Measurements from ENCODE around the gene C22orf15.

Gene C22orf15

DNA sequence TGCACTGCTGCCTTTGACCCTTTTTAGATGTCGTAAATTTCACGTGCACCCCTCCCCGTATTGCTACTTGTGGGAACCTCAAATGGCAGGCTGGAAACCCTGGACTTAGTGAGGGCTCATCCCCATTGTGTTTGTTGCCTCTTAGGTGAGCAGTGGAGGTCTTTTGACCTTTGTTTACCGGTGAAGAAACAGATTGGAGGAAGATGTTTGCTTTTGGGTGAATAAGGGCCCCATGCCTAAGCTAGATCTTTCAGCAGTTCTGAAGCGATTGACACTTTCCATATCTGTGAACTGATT, 24.8 kb downstream of the C22orf15 start:
- peaks cover 21 to 33% of the 10 kb centered on the region in 2 donors for H3K4me1 ChIP-seq (ENCODE audit: control insufficient read depth in 2 of 2, insufficient read depth in 2 of 2, low read length in 2 of 2)
- peak overlapping the region; percentile 71 to 97 for H3K9ac ChIP-seq (ENCODE audit: low read depth in 1 of 2, low read length in 2 of 2)
- H3K9me3 ChIP-seq (ENCODE audit: control insufficient read depth in 2 of 2, low read length in 2 of 2), result no peaks in the 10 kb centered on the region
- peaks cover 10 to 16% of the 10 kb centered on the region in 2 donors for H3K36me3 ChIP-seq (ENCODE audit: control insufficient read depth in 2 of 2, insufficient read depth in 2 of 2, low read length in 2 of 2)
- peak overlapping the region; percentile 99 for H3K27ac ChIP-seq (ENCODE audit: low read depth in 2 of 2, low read length in 2 of 2)
- peak overlapping the region; percentile 91 to 92 for H3K4me3 ChIP-seq (ENCODE audit: low read length in 2 of 2)
- H3K27me3 ChIP-seq (ENCODE audit: control insufficient read depth in 2 of 2, insufficient read depth in 2 of 2, low read length in 2 of 2), result no peaks in the 10 kb centered on the region

DNA sequence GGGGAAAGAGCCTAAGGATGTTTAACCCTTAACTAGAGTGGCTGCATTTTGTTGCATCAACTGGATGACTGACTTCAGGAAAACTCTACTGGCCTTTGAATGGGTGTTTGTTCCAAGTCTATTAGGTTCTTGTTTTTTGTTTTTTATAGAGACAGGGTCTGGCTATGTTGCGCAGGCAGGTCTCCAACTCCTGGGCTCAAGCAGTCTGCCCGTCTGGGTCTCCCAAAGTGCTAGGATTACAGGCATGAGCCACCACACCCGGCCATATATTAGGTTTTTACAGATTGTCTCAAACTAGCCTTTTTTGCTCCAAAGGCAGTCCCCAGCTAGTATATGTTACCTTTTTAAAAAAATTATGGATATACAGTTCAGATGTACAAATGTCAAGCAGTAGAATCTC, 25.1 kb downstream of the C22orf15 start:
- Histone ChIP-seq H3K4me1 (ENCODE audit: control insufficient read depth in 2 of 2, insufficient read depth in 2 of 2, low read length in 2 of 2) (peaks cover 21 to 33% of the 10 kb centered on the region in 2 donors), H3K9me3 (ENCODE audit: control insufficient read depth in 2 of 2, low read length in 2 of 2) (no peaks in the 10 kb centered on the region), H3K27me3 (ENCODE audit: control insufficient read depth in 2 of 2, insufficient read depth in 2 of 2, low read length in 2 of 2) (no peaks in the 10 kb centered on the region), H3K4me3 (ENCODE audit: low read length in 2 of 2) (peak overlapping the region; percentile 91 to 92), H3K9ac (ENCODE audit: low read depth in 1 of 2, low read length in 2 of 2) (peak overlapping the region; percentile 71 to 97), H3K27ac (ENCODE audit: low read depth in 2 of 2, low read length in 2 of 2) (no peak overlapping the region), H3K36me3 (ENCODE audit: control insufficient read depth in 2 of 2, insufficient read depth in 2 of 2, low read length in 2 of 2) (peaks cover 12 to 20% of the 10 kb centered on the region in 2 donors)

DNA sequence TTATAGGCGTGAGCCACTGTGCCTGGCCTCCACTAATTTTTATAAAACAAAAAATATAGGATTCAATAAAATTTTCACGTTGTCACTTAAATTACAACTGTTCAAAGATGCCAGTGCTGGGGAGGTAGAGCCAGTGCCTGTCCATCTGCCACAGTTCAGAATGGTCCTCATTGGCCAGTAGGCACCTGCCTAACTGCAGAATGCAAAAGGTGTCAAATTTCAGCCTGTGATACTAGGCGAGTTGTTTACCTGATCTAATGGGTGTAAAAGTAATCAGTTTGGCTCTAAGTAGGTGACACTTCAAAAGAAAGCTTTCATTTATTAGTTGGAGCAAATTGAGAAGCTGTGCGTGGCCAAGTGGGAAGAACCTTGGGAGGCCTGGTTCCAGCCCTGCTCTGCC, 26.3 kb downstream of the C22orf15 start:
- H3K9me3 ChIP-seq (ENCODE audit: control insufficient read depth in 2 of 2, low read length in 2 of 2), result no peaks in the 10 kb centered on the region
- H3K4me3 ChIP-seq (ENCODE audit: low read length in 2 of 2), result no peak overlapping the region
- peaks cover 15 to 23% of the 10 kb centered on the region in 2 donors for H3K4me1 ChIP-seq (ENCODE audit: control insufficient read depth in 2 of 2, insufficient read depth in 2 of 2, low read length in 2 of 2)
- H3K9ac ChIP-seq (ENCODE audit: low read depth in 1 of 2, low read length in 2 of 2), result no peak overlapping the region
- H3K36me3 ChIP-seq (ENCODE audit: control insufficient read depth in 2 of 2, insufficient read depth in 2 of 2, low read length in 2 of 2), result peaks cover 19 to 26% of the 10 kb centered on the region in 2 donors
- no peak overlapping the region for H3K27ac ChIP-seq (ENCODE audit: low read depth in 2 of 2, low read length in 2 of 2)
- no peaks in the 10 kb centered on the region for H3K27me3 ChIP-seq (ENCODE audit: control insufficient read depth in 2 of 2, insufficient read depth in 2 of 2, low read length in 2 of 2)

DNA sequence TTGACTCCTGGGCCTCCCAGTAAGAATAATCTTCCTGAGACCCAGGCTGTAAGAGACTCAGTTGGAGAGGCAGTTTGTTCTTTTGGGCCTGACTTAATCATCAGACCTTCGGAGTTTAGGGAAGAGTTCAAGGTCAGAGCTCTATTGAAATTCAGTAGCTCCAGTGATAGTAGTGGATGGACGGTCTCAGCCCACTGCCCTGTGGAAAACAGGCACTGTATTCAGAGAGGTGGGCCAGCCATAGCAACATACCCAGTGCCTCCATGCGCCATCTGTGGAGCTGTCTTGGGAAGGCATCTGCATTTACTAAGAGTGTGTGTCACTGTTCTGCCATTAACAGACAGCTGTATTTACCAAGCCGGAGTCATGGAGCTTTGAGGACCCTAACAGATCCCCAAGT, 26.8 kb downstream of the C22orf15 start:
- H3K27me3 ChIP-seq (ENCODE audit: control insufficient read depth in 2 of 2, insufficient read depth in 2 of 2, low read length in 2 of 2), result no peaks in the 10 kb centered on the region
- no peaks in the 10 kb centered on the region for H3K9me3 ChIP-seq (ENCODE audit: control insufficient read depth in 2 of 2, low read length in 2 of 2)
- H3K36me3 ChIP-seq (ENCODE audit: control insufficient read depth in 2 of 2, insufficient read depth in 2 of 2, low read length in 2 of 2), result peaks cover 24 to 31% of the 10 kb centered on the region in 2 donors
- no peak overlapping the region for H3K9ac ChIP-seq (ENCODE audit: low read depth in 1 of 2, low read length in 2 of 2)
- H3K27ac ChIP-seq (ENCODE audit: low read depth in 2 of 2, low read length in 2 of 2), result no peak overlapping the region
- peaks cover 11 to 19% of the 10 kb centered on the region in 2 donors for H3K4me1 ChIP-seq (ENCODE audit: control insufficient read depth in 2 of 2, insufficient read depth in 2 of 2, low read length in 2 of 2)
- no peak overlapping the region for H3K4me3 ChIP-seq (ENCODE audit: low read length in 2 of 2)

DNA sequence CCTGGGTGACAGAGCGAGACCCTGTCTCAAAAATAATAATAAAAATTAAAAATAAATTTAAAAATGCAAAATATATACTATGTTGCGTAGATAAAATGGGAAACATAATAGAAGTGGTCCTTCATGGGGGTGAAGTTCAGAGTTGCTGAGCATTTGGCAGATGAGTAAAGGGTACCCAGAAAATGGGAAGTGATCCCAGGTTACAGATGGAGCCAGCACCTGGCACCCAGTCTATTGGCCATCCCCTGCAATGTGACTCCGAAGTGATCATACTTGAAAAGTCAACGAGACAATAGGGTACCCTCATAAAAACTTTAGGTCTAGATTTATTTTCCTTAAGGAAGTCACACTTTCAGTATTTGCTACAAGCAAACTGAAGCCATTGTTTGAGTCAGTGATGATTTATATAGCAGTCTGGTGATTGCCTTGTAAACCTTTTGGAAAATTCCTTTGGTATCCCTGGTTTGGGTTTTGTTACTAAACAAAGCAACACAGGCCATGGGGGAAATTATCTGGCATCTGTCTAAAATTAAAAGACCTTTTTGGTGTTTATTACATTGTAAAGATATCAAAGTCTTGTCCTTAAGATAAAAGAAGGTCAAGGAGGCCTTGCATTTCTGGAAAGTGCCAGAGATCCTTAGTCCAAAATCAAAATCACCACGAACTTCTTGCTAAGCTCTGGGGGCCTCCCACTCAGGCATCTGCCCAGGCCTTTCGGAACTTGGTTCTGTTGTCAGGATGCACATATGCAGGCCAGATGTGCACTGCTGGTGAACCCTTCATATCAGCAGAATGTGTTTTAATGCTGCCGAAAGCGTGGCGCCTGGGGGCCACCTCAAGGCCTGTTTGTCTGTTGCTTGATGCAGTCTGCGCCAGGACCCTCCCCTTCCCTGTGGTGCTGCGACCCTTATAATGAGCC, 28.3 kb downstream of the C22orf15 start:
- Histone ChIP-seq H3K4me1 (ENCODE audit: control insufficient read depth in 2 of 2, insufficient read depth in 2 of 2, low read length in 2 of 2) (peaks cover 11 to 19% of the 10 kb centered on the region in 2 donors), H3K9ac (ENCODE audit: low read depth in 1 of 2, low read length in 2 of 2) (no peak overlapping the region)

GRCh38 chr22:23791738-23792645, 29.2 kb downstream of the C22orf15 start:
- Histone ChIP-seq H3K9me3 (ENCODE audit: control insufficient read depth in 2 of 2, low read length in 2 of 2) (no peaks in the 10 kb centered on the region), H3K27me3 (ENCODE audit: control insufficient read depth in 2 of 2, insufficient read depth in 2 of 2, low read length in 2 of 2) (no peaks in the 10 kb centered on the region), H3K27ac (ENCODE audit: low read depth in 2 of 2, low read length in 2 of 2) (no peak overlapping the region), H3K4me1 (ENCODE audit: control insufficient read depth in 2 of 2, insufficient read depth in 2 of 2, low read length in 2 of 2) (peaks cover 4 to 16% of the 10 kb centered on the region in 2 donors), H3K9ac (ENCODE audit: low read depth in 1 of 2, low read length in 2 of 2) (no peak overlapping the region), H3K36me3 (ENCODE audit: control insufficient read depth in 2 of 2, insufficient read depth in 2 of 2, low read length in 2 of 2) (peaks cover 34 to 44% of the 10 kb centered on the region in 2 donors), H3K4me3 (ENCODE audit: low read length in 2 of 2) (no peak overlapping the region)

More for the DNA sequence above, 28.3 kb downstream of the C22orf15 start:
- no peak overlapping the region for H3K27ac ChIP-seq (ENCODE audit: low read depth in 2 of 2, low read length in 2 of 2)
- H3K9me3 ChIP-seq (ENCODE audit: control insufficient read depth in 2 of 2, low read length in 2 of 2), result no peaks in the 10 kb centered on the region
- H3K4me3 ChIP-seq (ENCODE audit: low read length in 2 of 2), result no peak overlapping the region
- peaks cover 27 to 37% of the 10 kb centered on the region in 2 donors for H3K36me3 ChIP-seq (ENCODE audit: control insufficient read depth in 2 of 2, insufficient read depth in 2 of 2, low read length in 2 of 2)
- no peaks in the 10 kb centered on the region for H3K27me3 ChIP-seq (ENCODE audit: control insufficient read depth in 2 of 2, insufficient read depth in 2 of 2, low read length in 2 of 2)

GRCh38 chr22:23793326-23793725, 30.5 kb downstream of the C22orf15 start:
- Histone ChIP-seq H3K4me3 (ENCODE audit: low read length in 2 of 2) (no peak overlapping the region), H3K36me3 (ENCODE audit: control insufficient read depth in 2 of 2, insufficient read depth in 2 of 2, low read length in 2 of 2) (peaks cover 39 to 50% of the 10 kb centered on the region in 2 donors)

DNA sequence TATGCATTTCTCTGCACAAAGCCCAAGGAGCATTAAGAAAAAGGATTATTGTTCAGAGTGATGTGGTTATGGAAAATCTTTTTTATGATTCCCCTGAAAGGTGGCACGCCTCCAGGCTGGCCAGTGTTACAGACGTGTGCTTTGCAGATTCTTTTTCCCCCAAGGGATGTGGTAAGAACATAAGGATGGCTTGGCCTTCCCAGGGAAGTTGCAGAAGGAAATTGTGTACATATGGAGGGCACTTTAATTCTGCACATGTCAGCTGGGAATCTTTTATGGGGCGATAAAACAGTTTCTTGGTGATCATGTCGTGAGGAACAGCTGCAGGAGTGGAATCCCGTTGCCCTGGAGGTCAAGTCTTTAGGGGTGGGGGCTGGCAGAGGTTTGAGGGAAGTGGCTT, 33.7 kb downstream of the C22orf15 start:
- Histone ChIP-seq H3K9ac (ENCODE audit: low read depth in 1 of 2, low read length in 2 of 2) (no peak overlapping the region), H3K36me3 (ENCODE audit: control insufficient read depth in 2 of 2, insufficient read depth in 2 of 2, low read length in 2 of 2) (peaks cover 56 to 61% of the 10 kb centered on the region in 2 donors), H3K9me3 (ENCODE audit: control insufficient read depth in 2 of 2, low read length in 2 of 2) (no peaks in the 10 kb centered on the region), H3K27me3 (ENCODE audit: control insufficient read depth in 2 of 2, insufficient read depth in 2 of 2, low read length in 2 of 2) (no peaks in the 10 kb centered on the region), H3K4me1 (ENCODE audit: control insufficient read depth in 2 of 2, insufficient read depth in 2 of 2, low read length in 2 of 2) (peaks cover 4 to 7% of the 10 kb centered on the region in 2 donors), H3K4me3 (ENCODE audit: low read length in 2 of 2) (no peak overlapping the region), H3K27ac (ENCODE audit: low read depth in 2 of 2, low read length in 2 of 2) (no peak overlapping the region)

More at GRCh38 chr22:23793326-23793725, 30.5 kb downstream of the C22orf15 start:
- H3K27ac ChIP-seq (ENCODE audit: low read depth in 2 of 2, low read length in 2 of 2), result no peak overlapping the region
- no peaks in the 10 kb centered on the region for H3K27me3 ChIP-seq (ENCODE audit: control insufficient read depth in 2 of 2, insufficient read depth in 2 of 2, low read length in 2 of 2)
- H3K9ac ChIP-seq (ENCODE audit: low read depth in 1 of 2, low read length in 2 of 2), result no peak overlapping the region
- H3K4me1 ChIP-seq (ENCODE audit: control insufficient read depth in 2 of 2, insufficient read depth in 2 of 2, low read length in 2 of 2), result peaks cover 4 to 7% of the 10 kb centered on the region in 2 donors
- H3K9me3 ChIP-seq (ENCODE audit: control insufficient read depth in 2 of 2, low read length in 2 of 2), result no peaks in the 10 kb centered on the region

GRCh38 chr22:23800297-23801237, 37.8 kb downstream of the C22orf15 start:
- H3K36me3 ChIP-seq (ENCODE audit: control insufficient read depth in 2 of 2, insufficient read depth in 2 of 2, low read length in 2 of 2), result peaks cover 63 to 67% of the 10 kb centered on the region in 2 donors
- H3K9me3 ChIP-seq (ENCODE audit: control insufficient read depth in 2 of 2, low read length in 2 of 2), result no peaks in the 10 kb centered on the region
- no peaks in the 10 kb centered on the region for H3K27me3 ChIP-seq (ENCODE audit: control insufficient read depth in 2 of 2, insufficient read depth in 2 of 2, low read length in 2 of 2)
- H3K4me3 ChIP-seq (ENCODE audit: low read length in 2 of 2), result no peak overlapping the region
- H3K27ac ChIP-seq (ENCODE audit: low read depth in 2 of 2, low read length in 2 of 2), result peak overlapping the region in 1 of 2 donors; percentile 48
- peaks cover 0 to 2% of the 10 kb centered on the region in 2 donors for H3K4me1 ChIP-seq (ENCODE audit: control insufficient read depth in 2 of 2, insufficient read depth in 2 of 2, low read length in 2 of 2)
- no peak overlapping the region for H3K9ac ChIP-seq (ENCODE audit: low read depth in 1 of 2, low read length in 2 of 2)

Measured in mucosa of rectum (tissue), 2 donors.